GM10847 (cell line): ENCODE data around the gene CRIM1.

Experiments used
- POLR2A ChIP-seq: IDR thresholded peaks from 2 replicates; pipeline ENCODE4 v1.6.1; 2011; ENCODE audit not compliant: insufficient read length; ENCODE audit errors: extremely low read depth

CRIM1 gene

DNA sequence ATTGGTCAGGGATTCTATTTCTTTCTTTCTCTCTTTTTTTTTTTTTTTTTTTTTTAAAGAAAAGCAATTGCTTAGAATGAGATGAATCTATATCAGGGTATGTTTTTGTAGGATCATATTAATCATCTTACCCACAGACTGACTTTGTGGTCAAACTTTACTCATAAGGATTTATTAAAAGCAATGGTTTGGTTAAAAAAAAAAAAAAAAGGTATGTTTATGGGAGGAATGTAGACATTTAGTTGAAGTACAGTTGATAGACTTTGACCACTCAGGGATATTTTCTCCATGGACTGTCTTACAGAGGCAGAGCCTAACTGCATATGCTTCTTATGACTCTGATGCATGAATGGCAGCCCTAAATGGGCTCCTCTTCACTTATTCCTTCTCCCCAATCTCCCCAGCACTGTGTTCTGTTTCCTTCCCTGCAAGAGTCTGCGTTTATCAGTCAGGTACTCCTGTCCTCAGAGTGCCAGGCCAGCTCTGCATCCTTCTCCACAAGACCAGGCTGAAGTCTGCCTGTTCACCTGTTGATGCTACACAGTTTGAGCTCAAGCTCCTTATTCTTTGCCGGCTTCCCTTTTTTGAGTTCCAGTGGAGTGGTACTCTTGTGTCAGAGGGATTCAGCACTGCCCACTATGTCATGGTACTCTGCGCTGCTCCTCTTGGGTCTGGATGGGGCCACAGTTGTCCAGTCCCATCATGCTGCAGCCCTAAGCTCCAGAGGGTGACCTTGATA lies 24.3 kb downstream of the CRIM1 start:
- no peak for TF ChIP-seq POLR2A

DNA sequence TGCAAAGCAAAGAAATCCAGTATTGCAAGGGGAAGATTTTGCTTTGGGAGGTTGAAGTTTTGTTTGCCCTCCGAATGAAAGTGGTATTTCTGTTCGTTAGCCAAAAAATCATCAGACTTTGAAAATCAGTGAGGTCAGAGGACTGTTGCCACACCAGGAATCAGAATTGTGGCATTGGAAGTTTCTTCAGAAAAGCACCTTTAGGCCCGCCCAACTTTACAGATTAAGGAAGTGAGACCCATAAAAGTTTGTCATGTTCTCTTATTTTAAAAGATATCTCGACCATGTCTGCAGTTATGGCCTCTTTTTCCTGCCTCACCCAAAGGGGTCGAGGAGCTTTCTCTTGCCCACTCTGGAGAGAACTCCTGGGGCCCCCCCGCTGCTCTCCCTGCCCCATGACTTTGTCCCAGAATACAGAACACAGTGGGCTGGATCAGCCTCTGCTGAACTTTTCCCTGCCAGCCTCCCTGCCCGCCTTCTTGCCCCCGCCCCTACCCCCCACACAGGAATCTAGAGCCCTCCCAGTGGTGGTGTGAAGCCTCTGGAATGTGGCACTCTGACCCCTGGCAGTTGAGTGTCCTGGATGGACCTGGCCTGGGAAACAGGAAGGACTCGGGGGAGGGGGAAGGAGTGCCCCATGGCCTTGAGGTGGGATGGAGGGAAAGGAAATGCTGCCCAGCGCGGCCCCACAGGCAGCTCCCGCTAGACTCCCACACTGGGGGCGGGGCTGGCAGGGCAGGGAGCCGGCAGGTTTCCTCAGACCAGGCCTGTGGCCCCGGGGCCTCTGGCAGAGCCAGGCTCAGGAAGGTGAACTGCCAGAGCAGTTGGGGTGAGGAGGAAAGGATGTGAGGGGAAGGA lies 25.3 kb downstream of the CRIM1 start:
- no peak for TF ChIP-seq POLR2A

DNA sequence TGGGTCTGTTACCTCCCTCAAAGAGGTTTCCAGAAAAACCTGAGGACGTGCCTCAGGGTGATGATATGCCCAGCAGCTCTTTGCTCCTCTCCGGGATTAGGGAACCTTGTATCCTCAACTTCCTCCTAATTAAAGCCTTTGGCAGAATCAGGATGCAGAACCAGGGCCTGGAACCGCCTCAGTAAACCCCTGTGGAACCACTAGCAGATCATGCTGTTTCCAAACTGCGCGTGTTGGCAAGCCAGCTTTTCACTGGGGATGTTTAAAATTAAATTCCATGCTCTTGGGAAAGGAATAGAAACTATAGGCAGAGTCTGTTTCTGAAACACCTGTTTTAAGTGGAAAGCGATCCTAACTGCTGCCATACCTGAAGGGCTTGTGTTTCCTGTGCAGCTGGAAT lies 26.4 kb downstream of the CRIM1 start:
- no peak for TF ChIP-seq POLR2A

DNA sequence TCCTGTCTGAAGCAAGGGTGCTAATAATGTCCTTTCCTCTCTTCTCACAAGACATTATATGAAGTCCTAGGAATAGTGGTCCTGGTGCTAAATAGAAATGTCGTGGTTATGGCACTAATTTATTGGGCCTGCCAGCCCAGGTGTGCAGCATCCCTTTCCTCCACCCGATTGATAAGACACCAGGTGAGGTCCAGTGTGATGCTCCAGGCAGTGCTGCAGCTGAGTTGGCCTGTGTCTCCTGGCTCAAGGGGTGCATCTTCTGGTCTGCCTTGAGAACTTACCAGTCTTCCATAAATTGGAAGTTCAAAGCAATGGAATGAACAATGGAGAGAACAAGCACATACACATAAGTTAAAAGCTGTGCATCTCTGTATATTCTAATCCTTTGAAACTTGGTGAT lies 26.9 kb downstream of the CRIM1 start:
- no peak for TF ChIP-seq POLR2A

DNA sequence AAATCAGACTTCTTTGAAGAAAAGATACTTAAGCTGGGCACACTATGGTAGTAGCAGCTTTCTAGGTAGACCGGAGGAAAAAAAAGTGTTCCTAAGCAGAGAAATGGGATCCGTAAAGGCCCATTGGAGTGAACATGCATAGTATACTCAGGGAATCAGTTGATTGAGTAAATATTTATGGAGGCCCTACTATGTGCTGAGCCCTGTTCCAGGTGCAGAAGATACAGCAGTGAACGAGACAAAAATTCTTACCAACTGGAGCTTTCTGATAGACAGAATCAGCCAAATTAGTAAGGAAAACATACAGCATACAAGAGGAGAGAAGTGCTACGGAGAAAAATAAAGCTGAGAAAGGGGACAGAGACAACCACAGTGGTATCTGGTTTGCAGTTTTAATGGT lies 28.1 kb downstream of the CRIM1 start:
- TF ChIP-seq POLR2A: no peak

DNA sequence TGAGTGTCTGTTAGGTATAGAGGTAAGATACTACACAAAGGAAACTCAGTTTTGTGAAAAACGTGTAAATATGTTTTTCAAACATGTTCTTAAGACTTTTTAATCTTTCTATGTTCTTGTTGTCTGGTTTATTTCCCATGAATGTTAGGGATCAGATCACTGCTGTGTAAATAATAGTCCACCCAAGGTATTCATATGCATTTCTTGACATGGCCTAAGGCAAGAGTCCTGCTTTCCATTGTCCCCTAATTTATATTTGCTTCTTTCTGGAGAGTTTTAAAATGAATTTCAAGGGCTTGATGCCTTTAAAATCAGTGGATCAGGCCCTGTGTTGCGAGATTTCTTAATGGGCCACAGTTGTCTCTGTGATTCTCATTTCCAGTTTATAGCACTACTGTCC lies 28.9 kb downstream of the CRIM1 start:
- TF ChIP-seq POLR2A: no peak

DNA sequence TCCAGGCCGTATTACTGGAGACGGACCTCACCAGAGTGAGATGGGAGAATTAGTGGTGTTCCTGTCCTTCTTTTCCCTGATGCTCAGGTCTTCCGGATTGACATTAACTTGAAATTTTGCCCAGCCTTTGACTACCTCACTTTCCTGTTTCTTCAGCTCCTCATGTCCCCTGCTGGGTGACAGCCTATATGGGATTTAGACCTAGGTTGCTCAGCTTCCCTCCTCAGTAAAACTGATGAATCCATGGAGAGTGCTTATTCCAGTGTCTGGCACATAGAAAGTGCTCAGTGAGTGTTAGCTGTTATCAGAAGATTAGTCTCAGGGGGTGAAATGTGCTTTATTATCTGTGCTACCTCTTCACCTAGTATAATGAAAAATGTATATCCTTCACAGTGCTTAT lies 30.0 kb downstream of the CRIM1 start:
- TF ChIP-seq POLR2A: no peak

DNA sequence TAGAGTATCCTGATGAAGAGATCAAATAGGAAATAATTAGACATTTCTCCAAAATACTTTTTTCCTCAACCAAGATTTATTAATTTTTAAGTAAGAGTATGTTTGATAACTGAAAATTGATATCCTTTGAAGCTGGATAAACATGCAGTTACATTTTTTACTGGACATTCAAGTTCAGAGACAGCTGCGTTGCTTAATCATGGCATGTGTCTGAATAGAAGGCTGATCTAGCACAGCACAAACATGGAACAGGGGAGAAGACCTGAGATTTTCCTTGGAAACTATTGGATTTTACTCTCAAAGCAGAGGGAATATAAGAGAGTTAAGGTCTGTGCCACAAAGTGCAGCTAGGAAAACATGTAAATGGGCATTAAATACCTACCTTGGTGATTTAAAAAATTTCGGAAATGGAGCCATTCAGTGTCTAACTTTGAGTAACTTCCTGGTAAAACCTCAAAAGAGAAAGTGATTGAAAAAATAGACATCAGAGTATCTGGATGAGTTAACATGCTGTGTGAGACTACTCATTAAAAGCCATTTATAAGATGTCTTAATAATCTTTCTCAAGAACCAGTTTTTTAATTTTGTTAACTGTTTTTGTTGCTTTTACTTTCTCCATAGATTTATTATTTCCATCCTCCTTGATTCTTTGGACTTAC lies 31.8 kb downstream of the CRIM1 start:
- no peak for TF ChIP-seq POLR2A

DNA sequence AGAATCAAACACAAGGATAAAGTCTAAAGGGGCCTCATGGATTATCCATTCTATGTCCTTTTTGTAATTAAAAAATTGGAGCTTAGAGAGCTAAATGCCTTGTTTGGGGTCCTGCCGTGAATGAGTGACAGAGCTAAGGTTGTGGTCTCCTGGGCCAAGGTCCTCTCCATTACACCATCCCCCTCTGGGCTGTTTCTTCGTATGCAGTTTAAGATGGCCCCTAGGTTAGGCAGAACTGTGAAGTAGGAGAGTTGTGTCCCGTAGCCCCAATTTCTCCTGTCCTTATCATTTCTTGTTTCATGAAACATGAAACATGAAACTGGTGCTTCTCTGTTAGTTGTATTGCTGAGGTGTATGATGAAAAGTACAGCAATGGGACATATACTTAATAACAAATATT lies 32.9 kb downstream of the CRIM1 start:
- no peak for TF ChIP-seq POLR2A

DNA sequence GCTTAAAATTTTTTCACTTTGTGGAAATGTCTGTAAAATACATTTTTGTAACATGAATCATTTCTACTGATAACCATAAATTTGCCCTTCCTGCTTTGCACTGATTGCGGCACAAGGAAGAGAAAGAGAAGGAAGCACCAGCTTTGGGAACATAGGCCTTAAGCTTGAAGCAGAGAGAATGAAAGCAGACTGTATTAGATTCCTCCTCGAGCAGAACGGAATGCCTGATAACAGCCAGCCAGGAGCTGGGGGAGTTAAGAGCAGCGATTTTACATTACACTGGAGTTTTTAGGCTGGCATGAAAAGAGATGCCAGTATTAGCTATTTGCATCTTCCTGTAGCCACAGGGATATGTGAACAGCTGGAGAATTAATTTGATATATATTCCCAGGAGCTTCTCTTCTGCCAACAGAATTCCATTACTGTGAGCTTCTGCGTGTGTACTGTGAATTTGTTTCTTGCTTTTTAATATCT lies 33.5 kb downstream of the CRIM1 start:
- TF ChIP-seq POLR2A: no peak

DNA sequence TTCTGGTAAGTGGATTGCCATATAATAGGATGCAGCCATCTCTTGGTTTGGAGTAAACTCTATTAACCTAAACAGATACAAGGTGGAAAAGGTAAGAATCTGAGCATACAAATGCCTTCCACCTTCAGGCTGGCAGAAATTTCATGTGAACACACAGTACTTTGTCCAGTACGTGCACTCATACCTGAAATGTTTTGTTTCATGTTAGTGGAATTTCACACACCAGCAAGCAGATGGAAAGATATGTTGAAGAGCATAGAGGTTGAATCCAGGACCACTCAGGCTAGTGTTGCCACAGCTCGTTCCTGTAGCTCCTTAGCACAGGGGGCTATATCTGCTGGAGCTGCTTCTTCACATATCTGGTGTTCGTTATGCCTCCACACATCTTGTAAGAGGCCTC lies 34.0 kb downstream of the CRIM1 start:
- TF ChIP-seq POLR2A: no peak

DNA sequence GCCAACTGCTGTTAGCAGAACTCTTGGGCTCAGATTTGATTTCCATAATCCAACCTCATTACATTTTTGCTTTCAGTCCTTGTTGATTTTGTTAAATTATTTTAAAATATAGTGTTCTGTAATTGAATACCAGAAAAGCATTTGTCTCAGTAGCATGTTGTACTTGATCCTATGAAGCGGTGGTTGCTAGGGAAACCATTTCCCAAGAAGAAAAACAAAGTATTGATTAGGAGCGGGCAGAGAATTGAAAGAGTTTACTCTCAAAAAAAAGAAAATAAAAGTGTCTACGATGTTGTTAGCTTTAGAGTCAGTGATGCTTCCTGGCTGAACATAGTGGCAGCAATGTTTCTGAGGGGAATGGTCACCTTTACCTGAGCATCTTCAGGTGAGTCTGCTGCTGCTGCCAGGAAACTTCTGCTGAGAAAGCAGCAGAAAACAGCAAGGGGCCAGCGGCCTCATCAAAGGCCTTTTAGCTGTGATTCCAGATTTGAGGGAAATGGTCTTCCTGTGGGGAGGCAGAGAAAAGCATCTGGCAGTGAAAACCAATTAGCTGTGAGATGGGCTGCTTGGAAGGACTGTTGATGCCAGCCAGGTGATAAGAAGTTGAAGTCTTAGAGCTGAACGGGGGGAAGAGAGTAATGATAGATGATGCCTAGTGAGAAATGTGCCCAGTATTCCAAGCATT lies 37.1 kb downstream of the CRIM1 start:
- TF ChIP-seq POLR2A: no peak

DNA sequence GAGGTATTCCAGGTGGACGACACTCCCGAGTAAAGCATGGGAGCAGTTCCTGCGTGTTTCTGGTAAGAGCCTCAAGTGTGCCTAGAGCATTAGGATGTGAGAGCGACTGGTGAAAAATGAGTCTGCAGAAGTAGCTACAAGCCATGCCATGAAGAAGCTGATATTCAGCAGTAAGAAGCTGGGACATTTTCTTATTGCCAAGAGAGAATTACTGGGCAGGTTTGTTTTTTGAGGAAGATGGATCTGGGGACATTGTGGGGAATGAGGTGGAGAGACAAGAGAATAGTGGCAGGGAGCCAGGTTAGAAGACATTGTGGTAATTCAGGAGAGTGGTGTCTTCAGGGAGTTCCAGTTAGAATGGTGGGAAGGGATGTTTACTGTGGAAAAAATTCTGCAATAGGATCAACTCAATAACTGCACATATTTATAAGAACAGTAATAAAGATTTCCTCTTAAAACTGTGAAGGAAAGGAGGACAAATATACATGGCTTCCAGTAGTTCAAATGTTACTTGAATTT lies 38.2 kb downstream of the CRIM1 start:
- TF ChIP-seq POLR2A: no peak

DNA sequence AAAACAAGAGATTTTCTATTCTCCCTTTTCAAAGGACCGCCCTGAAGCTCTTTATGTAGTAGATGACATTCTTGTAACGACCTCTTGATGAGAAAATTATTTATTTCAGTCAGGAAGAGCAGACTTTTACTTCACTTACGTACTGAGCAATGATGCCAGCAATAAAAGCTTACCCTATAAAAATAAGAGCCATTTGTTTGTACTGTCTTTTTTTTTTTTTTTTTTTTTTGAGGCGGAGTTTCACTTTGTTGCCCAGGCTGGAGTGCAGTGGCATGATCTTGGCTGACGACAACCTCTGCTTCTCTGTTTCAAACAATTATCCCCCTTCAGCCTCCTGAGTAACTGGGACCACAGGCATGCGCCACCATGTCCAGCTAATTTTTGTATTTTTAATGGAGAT lies 39.2 kb downstream of the CRIM1 start:
- no peak for TF ChIP-seq POLR2A

DNA sequence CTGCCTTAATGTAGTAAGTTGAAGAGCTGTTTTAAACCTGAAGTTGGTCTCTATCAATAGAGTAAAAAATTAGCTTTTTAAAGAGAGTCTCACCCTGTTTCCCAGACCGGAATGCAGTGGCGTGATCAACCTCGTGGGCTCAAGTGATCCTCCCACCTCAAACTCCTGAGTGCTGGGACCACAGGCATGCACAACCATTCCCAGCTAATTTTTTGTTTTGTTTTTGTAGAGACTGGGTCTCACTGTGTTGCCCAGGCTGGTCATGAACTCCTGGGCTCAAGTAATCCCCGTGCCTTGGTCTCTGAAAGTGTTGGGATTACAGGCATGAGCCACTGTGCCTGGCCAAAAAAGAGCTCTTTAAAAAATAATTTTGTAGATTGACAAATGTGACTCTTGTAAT lies 40.3 kb downstream of the CRIM1 start:
- no peak for TF ChIP-seq POLR2A
